ENCODE data around the gene PTEN.

- TF ChIP-seq CTCF (IDR thresholded peaks at IDR 0.05; ENCODE audit: insufficient read depth, low read length, poor library complexity, severe bottlenecking) (no peak), EZH2phosphoT487 (conservative IDR thresholded peaks at IDR 0.05; ENCODE audit: low read length) (no peak)
Measured at GRCh38 chr10:87940210-87940609, 76.8 kb downstream of the PTEN start.

All from SU-DHL-6 (cell line).